Muscle of arm (tissue), 12 donors: Measurements from ENCODE around the gene SLC4A5. TPM values are rescaled to one million over a fixed set of nuclear protein-coding genes. Genes with fewer than 3 reads are reported as not detected.

Experiments used
- DNase-seq: peaks from one replicate; pipeline ENCODE4 v3.0.0-alpha.2; 2013
- polyA plus RNA-seq, 12 donors: library from polyadenylated mRNA; unstranded; fragments of 120-200 nt; gene quantifications; one replicate each; pipeline ENCODE4 v1.2.1, GENCODE V29; 2013; ENCODE audit not compliant: insufficient read length in 12 of 12

SLC4A5 gene
- polyA plus RNA-seq, 12 donors: 1.4 to 12.3 (median 2.4) TPM; not detected in 1

DNA sequence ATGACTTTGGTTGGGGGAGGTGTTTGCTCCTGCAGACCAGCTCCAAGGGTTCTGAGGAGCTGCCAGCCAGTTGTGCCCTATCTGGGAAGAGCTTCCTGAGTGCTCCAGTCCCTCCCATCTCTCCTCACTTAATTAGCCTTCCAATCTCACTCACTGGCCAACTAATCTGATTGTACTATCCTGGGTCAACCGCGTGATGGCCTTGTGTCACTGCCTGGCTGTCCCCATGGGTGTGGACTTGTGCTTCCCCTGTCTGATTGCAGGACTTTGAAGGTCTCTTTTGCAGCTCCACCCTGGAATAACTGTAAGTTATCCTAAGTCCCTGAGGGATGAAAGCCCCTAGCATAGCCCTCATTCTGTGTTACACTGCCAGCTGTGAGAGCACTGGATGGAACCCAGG is 65.0 kb downstream of the SLC4A5 start:
- DNase-seq: no peak

DNA sequence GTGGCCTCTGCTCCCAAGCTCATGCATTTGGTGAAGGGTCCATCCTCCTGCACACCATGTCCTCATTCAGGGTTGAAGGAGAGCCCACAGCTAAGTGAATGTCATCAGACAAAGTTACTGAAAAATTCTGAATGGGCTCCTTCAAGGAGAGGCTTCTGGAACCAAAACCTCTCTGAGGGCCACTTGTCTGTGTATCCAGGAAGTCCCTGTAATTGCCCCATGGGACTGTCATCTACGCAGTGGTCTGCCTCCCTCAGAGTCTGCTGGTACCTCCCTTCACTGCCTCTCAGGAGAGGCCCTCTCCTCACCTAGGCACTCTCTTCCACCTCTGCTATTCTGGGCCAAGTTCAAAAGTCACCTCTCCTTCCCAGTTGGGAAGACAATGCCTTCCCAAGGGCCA is 68.0 kb downstream of the SLC4A5 start:
- no peak for DNase-seq

DNA sequence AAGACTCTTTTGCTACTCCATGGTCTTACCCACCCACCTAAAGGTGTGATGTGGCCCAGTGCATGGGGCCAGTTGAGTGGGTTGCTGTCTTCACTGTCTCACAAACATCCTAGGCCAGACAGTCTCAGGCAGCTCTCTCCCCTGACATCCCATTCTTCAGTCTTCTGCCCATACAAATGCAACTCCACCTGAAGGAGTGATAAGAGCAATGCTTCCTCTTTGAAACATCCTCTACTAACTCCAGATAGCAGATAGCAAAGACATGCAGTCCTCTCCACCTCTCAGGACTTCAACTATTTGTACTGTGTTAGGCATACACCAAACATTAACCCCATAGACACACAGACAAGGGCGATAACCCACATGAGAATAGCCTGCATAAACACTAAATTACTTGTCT is 73.5 kb downstream of the SLC4A5 start:
- no peak for DNase-seq

DNA sequence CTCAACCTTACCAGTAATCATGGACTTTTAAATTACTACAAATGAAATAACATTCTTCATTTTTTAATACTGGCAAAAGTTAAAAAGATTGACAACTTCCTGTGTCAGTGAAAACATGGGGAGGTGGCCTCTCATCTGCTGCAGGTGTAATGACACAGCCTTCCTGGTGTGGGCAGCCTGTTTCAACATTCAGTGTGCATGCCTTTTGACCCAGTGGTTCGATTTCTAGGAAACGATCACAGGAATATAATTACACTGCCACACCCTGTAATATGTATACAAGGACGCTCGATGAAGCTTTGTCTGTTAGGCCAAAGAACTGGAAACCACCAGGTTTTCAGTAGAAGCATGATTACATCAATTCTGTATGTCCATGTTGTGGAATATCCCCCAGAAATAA is 76.1 kb downstream of the SLC4A5 start:
- DNase-seq: no peak

DNA sequence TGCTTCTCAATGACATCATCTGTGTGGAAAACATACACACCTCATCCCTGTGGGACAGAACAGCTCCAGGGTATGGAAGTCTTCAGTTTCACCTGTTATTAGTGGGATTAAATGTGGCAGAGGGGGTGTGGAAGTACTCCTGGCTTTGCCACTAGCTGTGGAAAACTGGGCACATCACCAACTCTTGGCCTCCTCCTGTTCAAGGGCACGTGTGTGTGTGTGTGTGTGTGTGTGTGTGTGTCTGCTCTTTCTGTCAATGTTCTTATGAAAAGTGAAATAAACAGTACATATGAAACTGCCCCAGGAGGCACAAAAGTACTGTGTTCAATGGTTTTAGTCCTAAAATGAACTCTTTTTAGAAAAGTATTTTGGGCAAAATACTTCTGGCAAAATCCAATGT is 78.9 kb downstream of the SLC4A5 start:
- no peak for DNase-seq

DNA sequence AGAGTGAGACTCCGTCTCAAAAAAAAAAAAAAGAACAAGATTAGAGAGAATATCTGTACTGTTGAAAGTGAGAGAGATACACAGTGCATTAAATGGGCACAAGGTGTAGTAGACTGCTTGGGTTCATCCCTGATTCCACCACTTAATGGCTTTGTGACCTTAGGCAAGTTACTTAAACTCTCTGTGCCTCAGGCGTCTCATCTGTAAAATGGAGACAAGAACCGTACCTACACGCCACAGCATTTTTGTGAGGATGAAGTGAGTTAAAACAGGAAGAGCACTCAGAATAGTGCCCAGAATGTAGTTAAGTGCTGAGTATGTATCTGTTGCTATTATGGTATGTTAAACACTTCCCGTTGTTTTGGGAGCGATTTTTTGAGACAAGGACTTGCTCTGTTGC is 80.5 kb downstream of the SLC4A5 start:
- DNase-seq: no peak

DNA sequence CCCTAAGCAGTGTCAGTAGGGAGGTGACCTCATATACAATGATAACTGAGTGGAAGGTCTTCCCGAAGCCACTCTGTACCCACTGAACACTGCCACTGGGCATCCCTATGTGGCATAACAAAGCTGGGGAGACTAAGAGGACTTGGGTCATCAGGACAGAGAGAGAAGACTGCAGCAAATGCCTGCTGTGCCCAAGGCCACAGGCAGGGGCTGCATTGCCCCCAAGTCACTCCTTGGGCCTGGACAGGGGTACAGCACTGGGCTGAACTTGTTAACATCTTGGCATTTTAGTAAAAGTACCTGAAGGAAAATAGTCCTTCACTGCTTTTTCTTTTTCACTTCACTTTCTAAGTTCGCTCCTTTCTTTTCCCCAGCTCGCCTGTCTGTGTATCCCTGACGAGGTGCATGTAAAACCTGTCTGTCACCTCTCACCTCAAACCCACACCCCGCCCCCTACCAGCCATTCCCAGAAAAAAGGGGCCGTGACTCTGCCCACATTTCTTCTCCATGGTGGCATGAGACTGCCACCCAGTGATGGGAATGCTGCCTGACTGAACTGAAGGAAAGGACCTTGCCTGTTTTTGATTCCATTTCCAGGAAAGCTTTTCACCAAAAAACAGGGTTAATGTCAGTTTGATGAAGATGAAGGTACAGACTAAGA is 81.9 kb downstream of the SLC4A5 start:
- DNase-seq: no peak

DNA sequence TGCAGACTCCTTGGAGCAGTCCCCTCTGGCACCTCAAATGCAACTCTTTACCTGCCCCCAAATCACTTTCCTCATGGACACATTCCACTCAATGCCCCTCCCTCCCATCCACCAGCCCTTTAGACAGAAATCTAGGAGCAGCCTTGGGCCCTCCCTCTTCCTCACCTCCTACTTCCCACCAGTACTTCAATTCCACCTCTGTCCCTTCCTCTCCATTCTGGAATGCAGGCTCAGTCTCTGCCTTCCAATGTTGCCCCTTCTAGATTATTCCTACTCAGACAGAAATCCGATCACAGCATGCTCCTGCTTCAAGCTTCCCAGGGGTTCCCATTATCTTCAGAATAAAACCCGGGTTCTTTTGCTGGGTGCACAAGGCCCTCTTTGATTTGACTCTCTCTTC is 82.7 kb downstream of the SLC4A5 start:
- DNase-seq: no peak

DNA sequence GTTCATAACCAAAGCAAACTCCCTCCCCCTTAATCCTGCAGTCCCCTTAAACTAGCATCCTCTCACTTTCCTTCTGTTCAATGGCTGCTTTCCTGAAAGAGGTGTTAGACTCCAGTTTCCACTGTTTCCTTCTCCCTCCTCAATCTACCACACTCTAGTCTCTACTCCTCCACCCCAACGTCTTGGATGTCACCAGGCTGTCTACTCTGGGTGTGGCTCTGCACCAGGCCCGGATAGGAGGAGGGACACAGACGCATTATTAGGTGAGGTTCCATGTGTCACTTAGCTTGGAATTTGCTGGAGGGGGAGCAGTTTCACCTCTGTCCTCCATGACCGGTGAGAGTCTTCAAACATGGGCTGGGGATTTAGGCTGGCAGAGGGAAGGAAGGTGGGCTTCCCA is 83.5 kb downstream of the SLC4A5 start:
- DNase-seq: no peak

DNA sequence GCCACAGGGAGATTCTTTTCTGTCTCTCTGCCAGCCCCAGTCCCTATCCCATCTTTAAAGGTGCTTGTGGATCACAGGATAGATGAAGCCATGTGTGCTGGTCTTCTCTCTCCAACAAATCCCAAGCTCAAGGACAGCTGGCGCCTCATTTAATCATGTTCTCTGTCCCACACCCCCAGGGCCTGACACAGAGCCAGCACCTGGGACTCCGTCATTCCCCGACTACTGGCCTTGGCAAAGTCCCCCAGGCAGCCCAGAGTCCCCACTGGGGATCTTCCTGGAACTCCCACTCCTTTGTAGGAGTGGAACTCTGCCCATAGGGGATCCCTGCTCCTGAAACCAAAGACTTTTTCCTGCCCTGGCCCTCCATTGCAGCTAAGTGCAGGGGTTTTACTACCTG is 84.0 kb downstream of the SLC4A5 start:
- DNase-seq: no peak

DNA sequence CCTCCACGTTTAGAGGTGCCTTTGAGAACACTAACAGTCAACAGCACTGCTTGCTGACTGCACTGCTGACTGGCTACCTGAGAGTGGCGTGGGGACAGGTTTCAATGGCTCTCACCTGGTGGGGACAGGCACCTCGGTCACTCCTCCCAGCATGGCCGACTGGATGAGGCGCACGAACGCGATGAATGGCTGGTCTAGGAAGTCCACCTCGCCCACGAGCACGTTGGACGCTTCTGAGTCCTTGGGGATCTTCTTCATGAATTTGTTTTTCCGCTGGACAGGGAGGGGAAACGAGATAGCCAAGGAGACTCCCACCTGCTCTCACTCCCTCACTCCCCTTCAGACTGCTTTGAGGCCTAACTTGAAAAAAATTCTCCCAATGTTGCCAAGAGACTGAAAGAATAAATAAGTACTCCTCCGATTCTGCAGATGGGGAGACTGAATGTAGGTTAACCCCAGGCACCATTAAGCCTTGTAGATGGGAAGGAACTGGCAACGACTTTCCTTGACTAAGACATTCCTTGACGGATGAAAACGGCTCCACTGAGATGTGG is 87.5 kb downstream of the SLC4A5 start:
- no peak for DNase-seq

DNA sequence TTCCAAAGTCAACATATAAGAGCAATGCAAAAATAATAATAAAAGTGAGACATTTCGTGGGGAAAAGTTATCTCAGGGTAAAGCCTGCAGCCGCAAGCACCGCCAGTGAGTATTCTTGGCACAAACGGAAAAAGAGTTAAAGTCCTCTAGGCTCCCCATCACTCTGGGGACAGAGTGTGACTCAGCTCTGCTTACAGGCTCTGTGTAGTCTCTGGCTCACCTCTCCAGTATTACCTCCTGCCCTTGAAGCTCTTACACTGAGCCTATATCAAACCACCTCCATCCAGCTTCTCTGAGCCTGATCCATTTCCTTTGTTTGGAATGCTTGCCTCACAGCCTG is 89.3 kb downstream of the SLC4A5 start:
- peak; percentile 49 for DNase-seq

DNA sequence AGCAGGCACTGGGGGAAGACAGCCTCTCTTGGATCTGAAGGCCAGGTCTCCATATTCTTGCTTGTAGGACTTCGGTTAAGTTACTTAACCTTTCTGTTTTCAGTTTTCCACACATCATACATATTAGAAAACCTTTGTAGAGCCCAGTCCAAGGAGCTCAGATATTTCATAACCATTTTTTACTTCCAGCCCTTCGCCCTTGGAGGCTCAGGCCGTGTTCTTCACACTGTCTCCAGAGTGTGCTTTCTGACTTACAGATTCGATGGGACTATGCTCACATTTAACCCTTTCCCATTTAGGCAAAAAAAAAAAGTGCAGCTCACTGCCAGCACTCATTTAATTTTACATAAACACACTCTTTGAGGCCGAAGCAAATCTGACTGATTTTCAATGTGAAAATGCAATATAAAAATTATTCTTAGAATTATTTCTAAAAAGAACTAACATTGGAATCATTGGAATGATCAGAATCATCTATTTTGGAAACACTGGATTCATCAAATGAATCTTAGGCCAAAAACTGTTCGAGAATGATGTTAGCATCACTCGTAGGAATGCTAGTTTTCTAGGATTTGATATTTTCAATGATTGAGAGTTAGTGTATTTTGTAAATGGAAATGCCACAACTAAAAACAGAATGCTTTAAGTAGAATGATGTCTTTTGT is 89.8 kb downstream of the SLC4A5 start:
- DNase-seq: peak; percentile 28

DNA sequence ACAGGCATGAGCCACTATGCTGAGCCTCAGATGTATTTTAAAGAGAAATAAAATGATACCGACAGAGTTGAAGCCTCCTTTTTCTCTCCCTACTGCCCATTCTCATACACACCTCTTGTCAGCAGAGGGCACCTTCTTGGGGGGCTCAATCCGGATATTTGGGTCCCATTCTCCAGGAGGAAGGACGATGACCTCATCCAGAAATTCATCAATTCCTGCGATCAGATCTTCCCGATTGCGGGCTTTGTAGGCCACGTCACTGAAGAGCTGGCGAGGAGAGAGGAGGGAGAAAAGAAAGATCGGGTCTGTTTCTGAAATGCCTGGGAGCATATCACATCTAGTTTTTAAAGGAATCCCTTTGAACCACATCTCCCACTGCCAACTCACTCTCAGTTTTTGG is 90.4 kb downstream of the SLC4A5 start:
- DNase-seq: peak; percentile 23

DNA sequence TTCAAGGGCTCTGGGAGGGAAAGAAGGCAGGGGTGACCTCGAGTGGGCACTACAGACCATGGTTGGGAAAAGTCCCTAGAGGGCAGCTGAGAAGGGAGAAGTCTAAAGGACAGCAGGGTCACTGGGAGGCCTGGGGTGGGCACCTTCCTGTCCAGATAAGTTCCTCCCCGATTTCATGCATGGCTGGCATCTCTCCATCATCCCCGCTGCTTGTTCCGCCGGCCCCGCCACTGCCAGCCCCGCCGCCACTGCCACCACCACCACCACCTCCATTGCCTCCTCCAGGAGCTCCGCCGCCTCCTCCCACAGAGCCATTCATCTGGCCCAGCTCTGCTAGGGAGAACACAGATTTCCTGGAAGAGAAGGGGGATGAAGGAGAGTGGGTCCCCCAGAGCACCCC is 91.2 kb downstream of the SLC4A5 start:
- no peak for DNase-seq

DNA sequence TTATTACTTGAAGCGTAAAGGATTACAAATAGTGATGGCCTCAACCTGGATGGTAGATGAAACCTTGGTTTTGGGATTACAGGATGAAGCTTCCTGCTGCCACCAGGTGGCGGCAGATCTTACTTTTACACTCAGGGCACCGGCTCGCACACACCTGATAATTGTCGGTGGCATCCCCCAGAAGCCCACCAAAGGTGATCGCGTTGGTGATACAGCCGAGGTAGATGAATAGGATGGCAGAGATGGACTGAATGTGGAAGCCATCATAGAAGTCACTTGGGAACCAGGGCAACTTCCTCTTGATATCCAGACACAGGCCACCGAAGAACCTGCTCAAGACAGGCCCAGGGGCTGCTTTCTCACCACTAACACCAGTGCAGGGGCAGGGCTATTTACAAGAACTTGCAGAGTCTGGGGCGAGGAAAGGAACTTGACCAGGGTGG is 93.0 kb downstream of the SLC4A5 start:
- DNase-seq: peak; percentile 51

DNA sequence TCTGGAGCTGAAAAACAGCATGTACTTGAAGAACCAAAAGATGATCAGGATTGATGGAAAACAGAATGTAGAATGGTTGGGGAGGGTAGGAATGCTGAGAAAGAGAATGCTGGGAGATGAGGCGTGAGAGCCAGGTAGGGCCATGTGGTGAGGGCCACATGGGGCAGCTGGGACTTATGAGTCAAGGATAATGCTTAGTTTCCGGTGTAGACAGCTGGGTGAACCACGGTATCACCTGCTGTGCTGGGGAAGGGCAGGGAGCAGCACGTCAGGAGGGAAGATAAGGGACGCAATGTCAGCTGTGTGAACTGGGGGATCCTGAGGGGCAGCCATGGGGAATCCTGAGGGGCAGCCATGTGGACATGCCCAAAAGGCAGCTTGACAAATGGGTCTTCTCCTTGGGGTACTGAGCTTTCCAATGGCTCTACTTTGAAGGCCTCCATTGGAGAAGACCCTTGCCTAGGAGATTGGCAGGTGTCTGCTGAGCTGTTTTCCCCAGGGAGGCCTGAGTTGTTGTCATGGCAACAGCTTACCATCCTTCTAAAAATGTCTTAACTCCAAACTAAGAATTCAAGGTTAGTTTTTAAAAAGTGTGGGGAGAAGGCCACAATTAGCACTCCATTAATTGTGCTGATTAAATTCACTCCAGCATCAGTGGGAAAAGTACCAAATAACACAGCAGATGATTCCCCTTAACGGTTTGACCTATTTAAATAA is 93.7 kb downstream of the SLC4A5 start:
- no peak for DNase-seq

DNA sequence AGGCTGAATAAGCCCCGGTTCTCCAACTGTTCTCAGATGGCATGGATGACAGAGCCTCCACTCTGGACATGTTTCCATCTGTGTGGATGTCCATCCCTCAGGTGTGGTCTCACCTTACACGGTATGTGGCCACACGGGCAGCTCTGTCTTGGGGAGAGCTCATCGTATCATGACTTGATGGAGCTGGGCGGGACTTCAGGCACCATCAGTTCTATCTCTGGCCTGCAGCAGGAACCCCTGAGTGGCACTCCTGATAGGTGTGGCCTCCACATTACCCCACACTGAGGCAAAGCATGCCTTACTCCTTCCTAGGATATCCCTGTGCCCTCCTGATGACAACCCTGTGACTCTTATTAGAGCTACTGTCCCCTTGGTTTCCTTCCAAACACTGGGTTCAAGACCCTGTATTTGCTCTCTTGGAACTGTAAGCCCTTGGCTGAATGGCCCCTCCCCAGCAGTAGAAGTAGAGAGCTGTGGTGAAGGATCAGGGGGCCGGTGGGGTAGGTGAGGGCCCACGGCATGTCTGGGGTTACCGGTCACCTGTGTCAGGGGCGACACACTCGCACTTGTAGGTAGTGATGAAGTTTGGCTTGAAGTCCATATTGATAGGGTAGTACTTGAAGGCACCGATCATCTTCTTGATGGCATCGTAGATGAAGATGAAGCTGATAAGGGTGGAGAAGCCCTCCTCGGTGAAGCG is 96.6 kb downstream of the SLC4A5 start:
- no peak for DNase-seq

DNA sequence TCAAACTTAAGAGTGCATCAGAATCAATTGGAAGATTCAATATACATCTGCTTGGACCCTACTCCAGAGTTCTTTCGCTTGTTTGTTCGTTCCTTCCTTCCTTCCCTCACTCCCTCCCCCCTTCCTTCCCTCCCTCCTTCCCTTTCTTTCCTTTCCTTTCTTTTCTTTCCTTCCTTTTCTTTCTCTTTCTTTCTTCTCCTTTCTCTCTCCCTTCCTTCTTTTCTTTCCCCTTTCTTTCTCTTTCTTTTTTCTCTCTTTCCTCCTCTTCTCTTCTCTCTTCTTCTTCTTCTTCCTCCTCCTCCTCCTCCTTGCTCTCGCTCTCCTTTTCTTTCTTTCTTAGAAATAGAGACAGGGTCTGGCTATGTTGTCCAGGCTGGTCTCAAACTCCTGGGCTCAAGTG is 98.9 kb downstream of the SLC4A5 start:
- DNase-seq: no peak

DNA sequence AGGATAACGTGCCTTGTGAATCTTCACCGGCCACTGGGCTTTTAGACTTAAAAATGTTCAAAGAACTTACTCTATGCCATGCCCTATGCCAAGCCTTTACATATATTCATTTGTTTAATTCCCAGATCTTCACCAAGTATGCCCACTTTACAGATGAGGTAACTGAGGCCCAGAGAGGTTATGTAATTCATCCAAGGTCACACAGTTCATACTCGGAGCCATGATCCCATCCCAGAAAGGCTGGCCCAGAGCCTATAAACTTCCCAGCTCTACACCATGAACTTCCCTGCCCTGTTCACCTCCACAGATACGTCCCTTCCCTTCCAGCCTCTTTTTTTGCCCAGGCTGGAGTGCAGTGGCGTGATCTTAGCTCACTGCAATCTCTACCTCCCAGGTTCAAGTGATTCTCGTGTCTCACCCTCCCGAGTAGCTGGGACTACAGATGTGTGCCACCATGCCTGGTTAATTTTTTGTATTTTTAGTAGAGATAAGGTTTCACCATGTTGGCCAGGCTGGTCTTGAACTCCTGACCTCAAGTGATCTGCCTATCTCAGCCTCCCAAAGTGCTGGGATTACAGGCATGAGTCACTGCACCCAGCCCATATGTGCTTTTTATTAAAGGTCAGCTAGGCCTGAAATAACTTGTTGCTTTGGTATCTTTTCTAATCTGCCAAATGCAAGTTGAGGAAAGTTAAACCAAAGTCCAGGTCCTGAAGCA is 100.7 kb downstream of the SLC4A5 start:
- no peak for DNase-seq

DNA sequence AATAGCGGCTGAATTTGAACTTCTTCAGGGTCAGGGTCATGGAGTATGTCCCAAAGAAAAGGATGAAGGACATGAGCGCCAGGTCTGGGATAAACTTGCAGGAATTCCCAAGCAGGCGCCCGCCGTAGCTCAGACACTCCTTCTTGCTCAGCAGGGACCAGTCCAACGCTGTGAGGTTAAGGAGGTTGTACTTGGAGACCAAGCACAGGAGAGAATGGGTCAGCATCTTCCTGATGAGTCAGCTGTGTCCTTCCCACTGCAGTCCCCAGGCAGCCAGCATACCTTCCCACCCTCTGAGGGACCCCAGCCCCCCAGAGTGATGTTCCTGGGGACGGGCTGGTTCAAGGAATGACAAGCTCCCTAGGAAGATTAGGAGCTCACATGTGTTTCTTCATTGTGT is 103.9 kb downstream of the SLC4A5 start:
- DNase-seq: no peak

DNA sequence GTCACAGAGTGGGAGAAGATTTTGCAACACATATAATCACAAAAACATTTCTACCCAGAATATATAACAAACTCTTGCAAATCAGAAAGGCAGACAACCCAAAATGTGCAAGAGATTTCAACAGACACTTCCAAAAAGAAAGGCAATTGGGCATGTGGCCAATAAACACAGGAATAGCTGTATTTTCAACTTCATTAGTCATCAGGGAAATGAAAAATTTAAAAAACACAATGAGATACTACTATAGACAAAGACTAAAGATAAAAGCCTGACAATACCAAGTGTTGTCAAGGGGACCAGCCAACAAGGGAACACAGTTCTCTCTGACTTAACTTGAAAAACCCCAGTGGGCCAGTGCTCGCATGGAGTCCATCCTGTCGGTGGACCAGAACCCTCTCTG is 104.3 kb downstream of the SLC4A5 start:
- no peak for DNase-seq
